T-helper 9 cell (primary cell): ENCODE results near the gene PPARD.
"Not testable (repeated sequence)": the region's sequence is repeated elsewhere in the genome, so short reads cannot be mapped to it uniquely, and the experiment has no call there.

ENCODE experiments used
- DNase-seq: peaks from one replicate; pipeline ENCODE4 v3.0.0-alpha.2; 2020

The PPARD gene

DNA sequence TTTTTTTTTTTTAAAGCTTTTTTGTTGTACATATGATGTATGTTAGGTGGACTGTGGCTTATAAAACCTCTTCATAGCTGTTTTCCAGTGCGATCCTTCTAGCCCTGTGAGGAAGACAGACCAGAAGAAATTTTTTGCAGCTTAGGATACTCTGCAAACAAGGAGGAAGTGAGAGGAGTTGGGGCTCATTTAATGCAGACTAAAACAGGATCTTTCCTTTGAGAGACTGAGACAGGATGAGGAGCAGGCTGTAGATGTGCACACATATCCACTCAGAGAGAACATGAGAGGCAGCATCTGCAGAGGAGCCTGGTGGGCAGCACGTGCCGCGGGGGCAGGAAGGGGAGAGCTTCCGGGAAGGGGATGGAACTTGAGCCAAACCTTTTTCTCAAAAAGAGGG lies 45.7 kb downstream of the PPARD start:
- no peak for DNase-seq

DNA sequence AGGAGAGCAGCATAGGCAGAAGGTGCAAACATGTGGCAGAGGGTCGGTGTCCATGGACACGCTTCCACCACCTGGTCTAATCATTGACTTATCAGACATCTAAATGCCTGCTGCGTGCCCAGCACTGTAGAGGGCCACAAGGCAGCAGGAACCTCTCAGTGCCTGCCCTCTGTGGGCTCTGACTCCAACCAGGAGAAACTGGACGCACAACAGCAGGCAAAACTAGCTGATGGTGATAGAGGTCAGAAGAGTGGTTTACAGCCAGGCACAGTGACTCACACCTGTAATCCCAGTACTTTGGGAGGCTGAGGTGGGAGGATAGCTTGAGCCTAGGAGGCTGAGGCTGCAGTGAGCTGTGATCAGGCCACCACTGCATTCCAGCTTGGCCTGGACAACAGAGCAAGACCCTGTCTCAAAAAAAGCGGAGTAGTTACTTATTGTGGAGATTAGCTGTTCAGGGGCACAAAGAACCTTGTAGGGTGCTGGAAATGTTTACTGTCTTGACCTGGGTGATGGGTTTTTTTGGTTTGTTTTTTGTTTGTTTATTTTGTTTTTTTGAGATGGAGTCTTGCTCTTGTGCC lies 46.5 kb downstream of the PPARD start:
- DNase-seq, result no peak

DNA sequence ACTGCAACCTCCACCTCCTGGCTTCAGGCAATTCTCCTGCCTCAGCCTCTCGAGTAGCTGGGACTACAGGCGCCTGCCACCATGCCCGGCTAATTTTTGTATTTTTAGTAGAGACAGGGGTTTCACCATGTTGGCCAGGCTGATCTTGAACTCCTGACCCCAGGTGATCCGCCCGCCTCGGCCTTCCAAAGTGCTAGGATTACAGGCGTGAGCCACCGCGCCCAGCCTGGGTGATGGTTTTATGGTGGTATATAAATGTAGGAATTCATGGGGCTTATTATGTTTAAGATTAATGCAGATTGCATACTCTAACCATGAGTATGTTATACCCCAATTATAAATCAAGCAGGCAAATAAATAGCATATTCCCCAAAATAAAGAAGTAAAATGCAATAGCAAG lies 47.0 kb downstream of the PPARD start:
- not testable (repeated sequence) for DNase-seq

DNA sequence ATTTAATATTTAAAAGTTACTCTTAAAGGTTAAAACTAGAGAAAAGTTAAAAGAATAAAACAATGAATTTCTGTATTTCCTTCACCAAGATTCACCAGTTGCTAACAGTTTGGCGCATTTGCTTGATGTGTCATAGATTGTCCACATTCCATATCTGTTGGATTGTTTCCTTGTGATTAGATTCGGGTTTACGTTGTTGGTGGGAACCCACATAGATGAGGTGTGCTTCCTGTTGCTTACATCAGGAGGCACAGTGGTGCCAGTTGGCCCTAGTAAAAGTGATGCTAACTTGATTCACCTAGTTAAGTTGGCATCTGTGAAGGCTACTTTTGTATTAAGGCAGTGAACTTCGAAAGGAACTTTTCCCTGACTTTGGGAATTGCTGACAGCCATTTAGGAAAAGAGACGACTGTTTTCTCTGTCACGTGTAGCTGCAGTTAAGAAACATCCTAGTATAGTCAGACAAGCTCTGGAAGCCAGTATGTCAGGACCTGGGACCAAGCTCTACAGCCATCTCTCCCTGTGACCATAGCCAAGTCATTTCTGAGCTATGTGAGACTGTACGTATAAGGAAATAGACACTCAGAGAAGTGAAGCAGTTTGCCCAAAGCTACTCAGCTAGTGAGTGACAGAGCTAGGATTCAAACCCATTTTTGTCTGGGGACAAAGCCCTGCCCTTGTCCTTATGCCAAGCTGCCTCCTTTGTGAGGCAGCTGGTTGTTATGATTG lies 49.0 kb downstream of the PPARD start:
- DNase-seq, result no peak

DNA sequence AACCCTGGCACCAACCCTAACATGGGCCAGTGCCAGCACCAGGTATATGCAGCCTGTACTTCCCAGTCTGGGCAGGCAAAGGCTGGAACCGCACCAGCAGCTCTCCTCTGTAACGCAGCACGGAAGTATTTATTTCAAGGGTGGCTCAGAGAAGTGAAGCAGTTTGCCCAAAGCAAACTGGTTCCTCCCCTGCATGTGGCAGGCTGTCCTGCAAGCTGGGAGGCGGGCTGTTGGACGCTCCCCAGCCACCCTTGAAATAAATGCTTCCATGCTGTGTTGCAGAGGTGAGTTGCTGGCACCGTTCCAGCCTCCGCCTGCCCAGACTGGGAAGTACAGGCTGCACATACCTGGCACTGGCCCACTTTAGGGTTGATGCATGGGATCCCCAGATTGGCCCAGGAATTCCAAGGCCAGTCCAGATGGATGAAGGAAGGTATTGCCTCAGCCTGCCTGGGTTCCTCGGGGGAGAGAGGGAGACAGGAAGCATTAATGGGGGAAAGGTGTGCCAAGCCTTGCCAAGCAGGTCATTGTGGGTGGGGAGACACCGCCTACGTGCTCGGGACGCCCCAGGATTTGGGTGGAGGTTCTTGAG lies 49.8 kb downstream of the PPARD start:
- no peak for DNase-seq

DNA sequence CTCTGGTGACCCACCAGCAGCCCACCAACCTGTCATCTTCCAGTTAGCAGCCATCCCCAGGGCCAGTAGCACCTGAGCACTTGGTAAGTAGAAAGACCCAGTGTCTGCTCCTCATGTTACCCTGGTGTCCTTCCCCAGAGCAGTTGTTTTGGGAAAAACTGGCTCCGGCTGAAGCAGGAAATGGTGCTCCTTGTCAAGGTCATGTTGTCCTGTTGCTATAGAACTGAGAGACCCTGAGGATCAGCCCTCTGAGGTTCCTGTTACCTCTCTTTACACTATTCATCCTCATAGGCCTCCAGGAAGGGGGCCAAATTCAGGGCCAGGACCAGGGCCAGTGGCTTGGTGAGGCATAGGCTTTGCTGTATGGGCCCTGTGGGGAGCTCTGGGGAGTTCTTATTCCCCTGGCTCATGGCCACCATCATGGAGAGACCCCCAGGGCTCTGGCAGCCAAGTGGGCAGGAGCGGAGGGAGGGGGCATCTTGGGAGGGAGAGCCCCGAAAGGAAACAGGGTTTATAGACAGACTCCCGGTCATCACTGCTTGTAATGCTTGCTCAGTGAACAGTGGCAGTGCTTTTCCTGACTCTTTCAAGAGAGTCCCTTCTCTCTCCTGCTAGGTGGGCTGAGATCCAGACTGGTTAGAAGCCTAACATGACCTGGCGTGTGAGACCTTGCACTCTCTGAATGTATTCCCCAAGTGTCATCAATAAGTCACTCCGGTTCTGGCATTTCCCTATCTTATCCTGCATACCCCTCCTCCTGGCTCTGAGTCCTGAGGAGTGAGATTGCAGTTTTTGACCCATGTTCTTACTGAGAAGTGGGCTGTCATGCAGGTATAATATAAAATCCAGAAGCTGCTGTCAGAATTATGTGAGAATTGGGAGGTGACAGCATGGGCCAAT lies 50.7 kb downstream of the PPARD start:
- no peak for DNase-seq

DNA sequence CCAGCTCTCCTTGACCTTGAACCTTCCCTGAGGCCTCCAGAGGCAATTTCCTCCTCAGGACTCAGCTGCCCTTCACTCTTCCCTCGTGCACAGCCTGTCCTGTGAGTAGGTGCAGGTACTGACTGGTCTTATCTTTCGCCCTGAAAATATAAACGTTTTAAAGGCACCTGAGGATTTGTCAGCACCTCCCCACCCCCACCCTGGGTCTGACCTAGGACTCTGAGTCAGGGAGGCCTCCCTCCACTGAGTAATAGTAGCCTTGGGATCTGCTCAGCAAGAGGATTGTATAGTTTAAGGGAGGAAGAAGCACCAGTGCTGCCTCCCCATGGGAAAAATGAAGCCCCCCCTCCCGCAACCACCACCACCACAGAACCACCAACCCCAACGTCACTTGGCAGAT lies 54.6 kb downstream of the PPARD start:
- DNase-seq, result no peak

DNA sequence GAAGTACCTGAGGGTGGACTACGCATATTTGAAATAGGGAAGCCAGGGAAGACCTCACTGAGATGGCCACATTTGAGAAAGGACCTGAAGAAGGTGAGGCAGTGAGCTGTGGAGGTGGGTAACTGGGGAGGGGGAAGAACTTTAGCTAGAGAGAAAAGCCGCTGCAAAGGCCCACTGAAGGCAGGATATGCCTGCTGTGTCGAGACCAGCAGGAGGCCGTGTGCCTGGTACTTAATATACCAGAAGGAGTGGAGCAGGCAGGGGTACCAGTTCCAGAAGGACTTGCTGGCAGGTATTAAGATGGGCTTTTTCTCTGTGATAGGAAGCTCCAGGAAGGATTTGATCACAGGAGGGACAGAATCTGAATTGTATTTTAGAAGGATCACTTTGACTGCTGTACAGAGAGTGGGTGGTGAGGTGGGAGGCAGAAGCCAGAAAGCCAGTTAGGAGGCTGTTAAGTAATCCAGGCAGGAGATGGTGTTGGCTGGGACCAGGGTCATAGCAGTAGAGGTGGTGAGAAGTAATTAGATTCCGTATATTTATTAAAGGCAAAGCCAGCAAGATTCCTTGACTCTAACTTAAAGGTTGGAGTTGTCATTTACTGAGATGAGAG lies 55.6 kb downstream of the PPARD start:
- DNase-seq, result no peak

DNA sequence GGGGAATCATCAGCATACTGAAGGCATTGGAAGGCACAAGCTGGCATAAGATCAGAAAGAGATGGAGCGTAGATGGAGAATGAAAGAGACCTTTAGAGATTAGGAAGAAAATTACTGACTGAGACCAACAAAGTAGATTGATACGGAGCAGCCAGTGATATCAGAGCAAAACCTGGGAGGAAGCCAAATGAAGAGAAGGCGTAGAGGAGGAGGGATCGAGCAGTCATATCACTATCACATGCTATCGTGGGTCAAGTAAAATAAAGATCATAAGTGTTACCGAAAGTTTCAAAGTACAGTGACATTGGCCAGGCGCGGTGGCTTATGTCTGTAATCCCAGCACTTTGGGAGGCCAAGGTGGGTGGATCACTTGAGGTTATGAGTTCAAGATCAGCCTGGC lies 56.2 kb downstream of the PPARD start:
- DNase-seq, result no peak

DNA sequence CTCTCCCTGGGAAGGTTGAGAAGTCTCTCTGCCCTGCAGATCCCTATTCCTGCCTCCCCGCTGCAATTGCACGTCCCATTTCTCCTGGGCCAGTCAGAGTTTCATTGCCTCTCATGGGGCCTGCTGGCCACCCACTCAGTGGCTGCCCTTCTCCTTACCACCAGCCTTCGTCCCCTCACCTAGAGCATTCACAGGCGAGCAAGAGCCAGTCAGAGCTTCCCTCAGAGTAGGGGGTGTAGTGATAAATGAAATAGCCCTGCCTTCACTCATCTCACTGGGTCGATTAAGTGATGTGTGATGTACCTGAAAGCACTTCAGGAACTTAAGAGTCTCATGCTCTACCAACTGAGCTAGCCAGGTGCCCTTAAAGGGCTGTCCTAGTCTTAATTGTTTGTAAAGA lies 57.8 kb downstream of the PPARD start:
- no peak for DNase-seq

DNA sequence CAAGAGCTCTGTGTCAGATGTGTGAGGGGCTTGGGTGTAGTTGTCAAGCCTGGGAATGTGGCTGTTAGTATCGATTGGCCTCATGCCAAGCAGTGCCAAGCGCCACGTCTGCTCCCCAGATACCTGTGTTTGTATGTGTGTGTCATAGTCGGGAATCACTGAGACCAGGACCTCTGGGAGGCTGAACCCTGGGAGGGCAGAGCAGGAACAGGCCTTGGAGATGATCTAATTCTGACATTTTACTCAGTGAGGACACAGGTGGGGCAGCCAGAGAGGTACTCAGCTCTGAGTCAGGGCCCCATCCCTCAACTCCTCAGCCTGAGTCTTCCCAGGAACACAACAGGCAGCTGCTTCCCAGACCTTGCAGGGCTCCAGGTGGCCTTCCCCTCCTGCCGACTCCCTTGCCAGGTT lies 58.5 kb downstream of the PPARD start:
- no peak for DNase-seq

DNA sequence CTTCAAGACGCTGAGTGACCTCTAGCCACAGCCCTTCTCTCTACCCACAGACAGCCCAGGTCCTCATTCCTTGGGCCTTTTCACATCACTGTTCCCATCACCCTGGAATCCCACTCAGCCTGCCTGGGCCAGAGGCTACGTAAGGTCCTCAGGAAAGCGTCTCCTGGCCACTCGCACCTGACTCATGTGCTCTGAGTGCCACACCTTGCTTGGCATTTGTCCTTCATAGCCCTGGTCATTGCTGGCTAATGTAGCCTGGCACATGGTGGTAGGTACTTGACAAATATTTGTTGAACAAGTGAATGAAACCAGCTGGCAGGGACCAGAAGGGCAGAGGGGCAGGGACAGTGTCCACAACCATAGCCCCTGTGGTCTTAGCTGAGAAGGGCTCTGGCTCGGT lies 59.2 kb downstream of the PPARD start:
- DNase-seq, result no peak

DNA sequence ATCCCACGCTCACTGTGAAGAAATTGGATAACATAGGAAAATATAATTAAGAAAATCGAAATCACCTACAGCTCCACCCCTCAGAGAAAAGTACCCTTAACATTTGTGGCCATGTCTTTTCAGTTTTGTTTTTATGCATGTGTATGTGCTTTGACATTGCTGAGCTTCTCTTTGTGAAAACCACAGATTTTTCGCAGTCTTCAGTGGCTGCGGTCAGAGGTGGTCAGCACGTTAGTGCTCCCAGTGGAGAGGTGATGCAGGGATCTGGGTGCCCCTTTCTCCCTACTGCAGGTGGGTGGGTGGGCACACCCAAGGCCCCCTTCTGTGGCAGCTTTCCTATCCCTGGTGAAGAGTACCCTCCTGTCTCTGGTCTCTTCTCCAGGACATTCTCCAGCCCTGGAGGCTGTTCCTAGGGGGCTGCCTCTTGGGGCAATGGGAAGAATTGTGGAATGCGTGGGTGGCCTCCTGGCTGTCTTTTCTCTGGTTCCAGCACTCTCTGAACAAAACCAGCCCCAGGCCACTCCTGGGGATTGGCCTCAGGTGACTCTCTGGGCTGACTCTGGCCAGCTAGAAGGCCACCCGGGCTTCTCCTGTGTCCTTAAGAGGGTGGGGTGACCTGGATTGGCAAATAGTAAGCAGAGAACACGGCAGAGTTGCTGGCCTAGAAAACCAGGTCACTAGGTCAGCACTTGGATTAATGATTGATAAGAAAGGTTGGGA lies 59.9 kb downstream of the PPARD start:
- no peak for DNase-seq

DNA sequence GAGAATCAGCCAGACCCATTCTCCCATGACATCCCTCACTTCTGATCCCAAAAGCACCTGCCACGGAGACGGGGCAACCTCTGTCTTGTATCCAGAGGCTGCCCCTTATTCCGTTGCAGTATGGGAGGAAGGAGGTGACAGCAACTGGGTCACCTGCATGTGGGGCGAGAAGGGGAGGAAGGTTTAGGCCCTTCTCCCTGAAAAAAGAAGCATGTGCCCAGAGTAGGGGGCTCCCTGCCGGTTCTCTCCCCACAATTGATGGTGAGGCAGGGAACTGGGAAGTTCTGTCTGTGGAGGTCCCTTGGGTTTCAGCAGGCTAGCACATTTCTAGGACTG lies 60.5 kb downstream of the PPARD start:
- DNase-seq, result no peak

DNA sequence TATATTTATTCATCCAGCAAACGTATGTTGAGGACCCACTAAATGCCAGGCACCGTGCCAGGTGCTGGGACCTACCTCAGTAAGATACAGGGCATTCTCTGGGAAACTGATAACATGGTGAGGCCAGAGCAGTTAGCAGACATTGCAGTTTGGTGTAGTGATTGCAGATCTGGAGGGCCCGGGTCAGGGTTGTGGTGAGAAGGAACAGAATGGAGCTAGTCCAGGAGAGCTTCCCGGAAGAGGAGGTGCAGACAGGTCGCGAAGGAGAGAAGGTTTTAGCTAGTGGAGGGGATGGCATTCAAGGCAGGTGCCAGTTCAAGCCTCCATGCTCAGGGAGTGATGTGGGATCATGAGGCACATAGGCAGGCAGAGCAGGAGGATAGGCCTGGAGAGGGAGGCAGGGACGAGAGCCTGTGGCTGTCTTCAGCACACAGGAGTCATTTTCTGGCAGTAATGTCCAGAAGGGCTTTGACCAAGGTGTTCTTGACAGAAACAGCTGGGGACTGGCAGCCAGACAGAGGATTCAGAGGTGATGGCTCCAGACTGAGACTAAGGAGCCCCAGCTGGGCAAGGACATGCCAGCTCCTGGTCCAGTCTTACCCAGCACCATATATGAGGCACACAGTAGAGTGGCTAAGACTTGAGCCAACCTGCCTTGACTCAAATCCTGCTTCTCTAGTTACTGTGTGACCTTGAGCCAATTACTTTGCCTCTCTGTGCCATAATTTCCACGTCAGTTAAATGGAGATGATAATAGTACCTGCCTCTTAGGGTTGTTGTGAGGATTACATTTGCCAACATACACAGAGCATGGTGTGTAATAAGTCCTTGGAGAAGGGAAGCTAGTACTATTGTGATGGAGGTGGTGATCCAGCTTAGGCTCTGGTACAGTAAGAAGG lies 61.4 kb downstream of the PPARD start:
- DNase-seq, result no peak

DNA sequence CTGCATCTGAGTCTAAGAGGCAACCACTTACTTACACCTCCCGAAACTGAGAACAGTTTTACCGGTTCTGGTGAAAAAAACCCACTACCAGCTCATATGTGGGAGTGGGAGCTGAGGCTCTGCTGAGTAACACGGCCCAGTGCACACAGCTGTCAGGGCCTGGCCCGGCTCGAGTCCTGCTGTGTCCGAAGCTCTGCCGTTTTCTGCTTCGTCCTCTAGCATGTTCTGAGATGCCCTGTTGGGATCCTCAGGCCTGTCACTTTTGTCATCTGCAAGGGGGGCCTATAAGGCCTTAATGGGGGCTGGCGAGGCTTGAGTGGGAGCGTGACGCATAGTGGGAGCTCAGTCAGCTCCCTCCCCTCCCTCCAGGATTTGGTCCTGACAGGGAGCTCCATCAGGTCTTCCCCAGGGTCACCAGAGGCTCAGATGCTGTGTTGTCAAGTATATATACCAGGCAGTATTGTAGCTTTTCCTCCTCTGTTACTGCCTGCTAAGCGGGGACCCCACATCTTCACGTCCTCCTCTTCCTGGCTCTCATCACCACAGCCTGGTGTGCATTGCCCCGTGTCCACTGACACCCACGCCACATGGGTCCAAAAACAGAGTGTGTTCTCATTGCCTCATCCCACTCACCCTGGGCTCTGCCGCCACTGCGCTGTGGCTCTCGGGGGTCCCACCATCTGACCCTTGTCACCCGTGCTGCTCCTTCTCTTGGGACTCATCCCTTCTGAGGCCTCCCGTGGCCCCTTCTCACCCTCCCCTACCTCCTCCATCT lies 64.5 kb downstream of the PPARD start:
- DNase-seq, result no peak

DNA sequence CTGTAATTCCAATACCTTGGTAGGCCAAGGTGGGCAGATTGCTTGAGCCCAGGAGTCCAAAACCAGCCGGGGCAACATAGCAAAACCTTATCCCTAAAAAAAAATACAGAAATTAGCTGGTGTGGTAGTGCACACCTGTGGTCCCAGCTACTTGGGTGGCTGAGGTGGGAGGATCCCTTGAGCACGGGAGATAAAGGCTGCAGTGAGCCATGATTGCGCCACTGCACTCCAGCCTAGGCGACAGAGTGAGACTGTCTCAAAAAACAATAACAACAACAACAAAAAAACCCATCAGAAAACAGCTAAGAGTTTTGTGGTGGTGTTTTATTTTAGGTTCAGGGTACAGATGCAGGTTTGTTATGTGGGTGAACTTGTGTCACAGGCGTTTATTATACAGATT lies 66.9 kb downstream of the PPARD start:
- DNase-seq, result no peak

DNA sequence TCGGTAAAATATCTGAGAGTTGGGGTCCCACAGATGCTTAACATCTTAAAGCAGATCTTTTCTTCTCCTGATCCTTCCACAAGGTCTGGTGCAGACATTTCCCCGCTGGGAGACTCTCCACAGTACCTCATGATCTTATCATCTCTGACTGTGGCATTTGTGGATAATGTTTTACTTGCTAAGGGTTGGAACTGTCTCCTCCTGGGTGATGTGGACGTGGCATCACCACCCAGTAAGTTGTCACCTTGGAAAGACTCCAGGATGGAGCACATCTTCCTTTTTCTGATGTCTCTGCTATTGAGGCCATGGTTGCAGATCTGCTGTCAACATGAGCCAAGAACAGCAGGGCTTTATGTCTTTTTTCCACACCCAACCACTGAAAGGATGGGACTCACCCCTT lies 67.8 kb downstream of the PPARD start:
- DNase-seq, result no peak

DNA sequence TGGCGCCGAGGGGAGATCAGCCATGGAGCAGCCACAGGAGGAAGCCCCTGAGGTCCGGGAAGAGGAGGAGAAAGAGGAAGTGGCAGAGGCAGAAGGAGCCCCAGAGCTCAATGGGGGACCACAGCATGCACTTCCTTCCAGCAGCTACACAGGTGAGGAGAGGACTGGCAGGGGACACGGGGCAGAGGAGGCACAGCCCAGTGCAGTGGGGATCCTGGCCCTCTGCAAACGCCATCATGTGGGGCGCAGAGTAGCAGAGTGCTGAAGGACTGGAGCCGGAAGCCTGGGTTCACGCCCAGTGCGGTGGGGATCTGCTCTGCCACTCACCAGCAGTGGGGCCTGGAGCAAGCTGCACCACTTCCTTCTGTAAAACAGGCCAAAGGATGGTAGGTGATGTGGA lies 68.7 kb downstream of the PPARD start:
- no peak for DNase-seq

DNA sequence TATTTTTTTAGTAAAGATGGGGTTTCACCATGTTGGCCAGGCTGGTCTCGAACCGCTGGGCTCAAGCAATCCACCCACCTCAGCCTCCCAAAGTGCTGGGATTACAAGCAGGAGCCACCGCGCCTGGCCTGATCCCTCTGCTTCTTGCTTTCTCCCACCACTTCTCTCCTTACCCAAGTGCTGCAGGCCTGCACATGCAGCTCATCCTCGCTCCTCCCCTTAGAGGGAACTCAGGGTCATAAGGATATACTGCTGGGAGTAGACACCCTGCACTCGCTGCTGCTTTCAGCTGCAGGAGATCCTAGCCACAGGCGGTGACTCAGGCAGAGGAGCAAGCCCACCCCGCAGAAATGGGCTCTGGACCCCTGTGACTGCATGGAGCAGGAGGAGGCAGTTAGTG lies 69.7 kb downstream of the PPARD start:
- DNase-seq, result no peak

DNA sequence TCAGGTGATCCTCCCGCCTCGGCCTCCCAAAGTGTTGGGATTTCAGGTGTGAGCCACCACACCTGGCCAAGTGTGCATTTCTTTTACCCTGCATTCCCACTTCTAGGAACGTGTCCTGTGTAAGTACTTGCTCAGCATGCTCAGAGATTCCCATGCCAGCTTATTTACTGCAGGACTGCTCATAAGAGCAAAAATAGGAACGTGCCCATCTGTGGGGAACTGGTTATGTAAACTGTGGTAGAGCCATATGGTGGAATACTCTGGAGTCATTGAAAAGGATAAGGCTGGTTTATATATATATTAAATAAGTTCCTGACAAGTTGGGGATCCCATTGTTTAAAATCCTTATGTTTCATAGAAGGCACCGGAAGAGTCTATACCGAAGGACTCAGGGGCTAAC lies 71.6 kb downstream of the PPARD start:
- DNase-seq, result no peak
